ENCODE measurements around the gene SLC24A4.

The SLC24A4 gene

GRCh38 chr14:92493024-92493423 is 170.1 kb downstream of the SLC24A4 start:
- in situ Hi-C loops (cut with MboI; ENCODE audit: low sequenced_read_pairs) = no loop called here

GRCh38 chr14:92493492-92493891 is 170.5 kb downstream of the SLC24A4 start:
- in situ Hi-C loops (cut with MboI; ENCODE audit: low sequenced_read_pairs) = no loop called here

- in situ Hi-C loops (cut with MboI; ENCODE audit: low sequenced_read_pairs) = no loop called here
Observed at GRCh38 chr14:92494512-92494911, 171.5 kb downstream of the SLC24A4 start.

GRCh38 chr14:92495027-92495426 is 172.1 kb downstream of the SLC24A4 start:
- in situ Hi-C loops (cut with MboI; ENCODE audit: low sequenced_read_pairs) = no loop called here

- in situ Hi-C loops (cut with MboI; ENCODE audit: low sequenced_read_pairs) = no loop called here
Observed at GRCh38 chr14:92496191-92496857, 173.4 kb downstream of the SLC24A4 start.

GRCh38 chr14:92497391-92497790 is 174.4 kb downstream of the SLC24A4 start:
- in situ Hi-C loops (cut with MboI; ENCODE audit: low sequenced_read_pairs) = no loop called here

- in situ Hi-C loops (cut with MboI; ENCODE audit: low sequenced_read_pairs) = no loop called here
Observed at GRCh38 chr14:92499234-92499633, 176.3 kb downstream of the SLC24A4 start.

GRCh38 chr14:92500491-92500941 is 177.6 kb downstream of the SLC24A4 start:
- in situ Hi-C loops (cut with MboI; ENCODE audit: low sequenced_read_pairs) = no loop called here

- in situ Hi-C loops (cut with MboI; ENCODE audit: low sequenced_read_pairs) = no loop called here
Observed at GRCh38 chr14:92501891-92502351, 179.0 kb downstream of the SLC24A4 start.

- in situ Hi-C loops (cut with MboI; ENCODE audit: low sequenced_read_pairs) = no loop called here
Observed at GRCh38 chr14:92502541-92503286, 179.7 kb downstream of the SLC24A4 start.

GRCh38 chr14:92503756-92504491 is 181.0 kb downstream of the SLC24A4 start:
- in situ Hi-C loops (cut with MboI; ENCODE audit: low sequenced_read_pairs) = no loop called here

- in situ Hi-C loops (cut with MboI; ENCODE audit: low sequenced_read_pairs) = no loop called here
Observed at GRCh38 chr14:92505826-92506225, 182.9 kb downstream of the SLC24A4 start.

GRCh38 chr14:92506231-92506630 is 183.3 kb downstream of the SLC24A4 start:
- in situ Hi-C loops (cut with MboI; ENCODE audit: low sequenced_read_pairs) = no loop called here

GRCh38 chr14:92507174-92507768 is 184.3 kb downstream of the SLC24A4 start:
- in situ Hi-C loops (cut with MboI; ENCODE audit: low sequenced_read_pairs) = no loop called here

GRCh38 chr14:92510972-92511371 is 188.0 kb downstream of the SLC24A4 start:
- in situ Hi-C loops (cut with MboI; ENCODE audit: low sequenced_read_pairs) = no loop called here

GRCh38 chr14:92511453-92512238 is 188.7 kb downstream of the SLC24A4 start:
- in situ Hi-C loops (cut with MboI; ENCODE audit: low sequenced_read_pairs) = no loop called here

GRCh38 chr14:92512807-92513203 is 189.8 kb downstream of the SLC24A4 start:
- in situ Hi-C loops (cut with MboI; ENCODE audit: low sequenced_read_pairs) = no loop called here

- in situ Hi-C loops (cut with MboI; ENCODE audit: low sequenced_read_pairs) = no loop called here
Observed at GRCh38 chr14:92513204-92513965, 190.4 kb downstream of the SLC24A4 start, which contains the start of gene RIN3. RIN3 (plus strand) TSS chr14:92513781; CDS start chr14:92513933, 152 bp downstream.

All from HL-60/S4 treated with retinoic acid at 250 ng/mL for 4 days and 3 days (cell line).